Caco-2 (cell line): Measurements from ENCODE around the gene GPR87. TPM values are rescaled to one million over a fixed set of nuclear protein-coding genes. Genes with fewer than 3 reads are reported as not detected.
A peak's percentile ranks its signal among the peaks of the same experiment; 100 is the strongest.

ENCODE experiments used
- BruUV-seq: library from RNA; stranded (reverse); fragments of 400-500 nt; replicated peaks from 2 replicates; lab custom pipeline; 2021; lab: Mats Ljungman, UMichigan
- CTCF ChIA-PET: fragments of 300-600 bp; sonication (Branson Sonifier 250); formaldehyde crosslinking; loops from one replicate; lab custom pipeline; 2022; ENCODE audit warnings: antibody characterized with exemption; lab: Charles Lee
- POLR2A ChIA-PET: fragments of 300-600 bp; sonication (Branson Sonifier 250); formaldehyde crosslinking; loops from one replicate; lab custom pipeline; 2022; ENCODE audit warnings: antibody characterized with exemption; lab: Charles Lee
- DNase-seq, 2 experiments: peaks; one replicate each; pipeline versions ENCODE4 v3.0.0 to v3.0.0-alpha.2; 2020 to 2022
- H3K27me3 ChIP-seq: replicated peaks from 2 replicates; pipeline ENCODE4 v1.6.0; 2011; ENCODE audit warnings: low read length; ENCODE audit not compliant: control insufficient read depth, insufficient read depth
- H3K36me3 ChIP-seq: 2 replicates; pipeline ENCODE4 v1.5.1; 2011; ENCODE audit warnings: low read length; ENCODE audit not compliant: control insufficient read depth, insufficient read depth
- H3K4me1 ChIP-seq: fragments of 250-450 bp; sonication (Bioruptor Pico); 2 replicates; pipeline ENCODE4 v1.5.1; 2020; ENCODE audit warnings: mild to moderate bottlenecking
- H3K4me3 ChIP-seq: 2 replicates; pipeline ENCODE4 v1.5.1; 2011; ENCODE audit warnings: low read depth, mild to moderate bottlenecking, control low read depth, low read length
- H3K9me3 ChIP-seq: fragments of 250-450 bp; sonication (Bioruptor Pico); 2 replicates; pipeline ENCODE4 v1.5.1; 2020; ENCODE audit warnings: mild to moderate bottlenecking, moderate library complexity
- H3K27ac Mint-ChIP-seq: one replicate; pipeline ENCODE4 v1.8.0; 2022; ENCODE audit warnings: mixed read lengths; ENCODE audit not compliant: unreplicated experiment
- H3K27me3 Mint-ChIP-seq: one replicate; pipeline ENCODE4 v1.8.0; 2022; ENCODE audit warnings: mixed read lengths; ENCODE audit not compliant: insufficient read depth, unreplicated experiment
- H3K36me3 Mint-ChIP-seq: one replicate; pipeline ENCODE4 v1.8.0; 2022; ENCODE audit warnings: mild to moderate bottlenecking, mixed read lengths; ENCODE audit not compliant: insufficient read depth, unreplicated experiment
- H3K4me1 Mint-ChIP-seq: one replicate; pipeline ENCODE4 v1.8.0; 2022; ENCODE audit warnings: low read depth, mixed read lengths; ENCODE audit not compliant: unreplicated experiment
- H3K4me3 Mint-ChIP-seq: one replicate; pipeline ENCODE4 v1.8.0; 2022; ENCODE audit warnings: mild to moderate bottlenecking, moderate library complexity, mixed read lengths; ENCODE audit not compliant: unreplicated experiment
- H3K9me3 Mint-ChIP-seq: one replicate; pipeline ENCODE4 v1.8.0; 2022; ENCODE audit warnings: mixed read lengths; ENCODE audit not compliant: unreplicated experiment
- CTCF ChIP-seq, 2 experiments: fragments of 200-600 bp in 1 of 2; IDR thresholded peaks; 1 replicate in 1 of 2; 2 replicates in 1 of 2; pipeline versions ENCODE4 v1.5.1 to v1.8.0; 2011 to 2022; ENCODE audit warnings: antibody characterized with exemption in 1 of 2, control low read depth in 1 of 2, inconsistent platforms in 1 of 2, low read depth in 1 of 2, low read length in 1 of 2, mild to moderate bottlenecking in 1 of 2, moderate library complexity in 1 of 2; ENCODE audit not compliant: insufficient read depth in 1 of 2, severe bottlenecking in 1 of 2, unreplicated experiment in 1 of 2
- intact Hi-C: fragments of 100-400 bp; cut with micrococcal nuclease; formaldehyde crosslinking; loops from one replicate; pipeline ENCODE4 v1.10.0; 2022; ENCODE audit not compliant: unreplicated experiment
- total RNA-seq: library from RNA; stranded (reverse); gene quantifications from 2 replicates; pipeline ENCODE4 v1.2.3, GENCODE V29; 2022

GPR87 gene
- total RNA-seq, 1 experiment from 2014 or later: 0.18 TPM

GRCh38 chr3:151303751-151304150, 12.9 kb downstream of the GPR87 start:
- CTCF ChIA-PET: no interaction called here
- H3K4me1 Mint-ChIP-seq: peaks cover 31% of the 10 kb centered on the region

GRCh38 chr3:151301787-151302186, 14.8 kb downstream of the GPR87 start:
- Mint-ChIP-seq H3K27me3 (no peaks in the 10 kb centered on the region), H3K36me3 (peaks cover 10% of the 10 kb centered on the region), H3K4me3 (no peak overlapping the region), H3K27ac (no peak overlapping the region), H3K9me3 (no peaks in the 10 kb centered on the region), H3K4me1 (peaks cover 31% of the 10 kb centered on the region)
- CTCF ChIA-PET: no interaction called here
- no TSS peak for BruUV-seq
- no peak for TF ChIP-seq CTCF (IDR thresholded peaks at IDR 0.05; ENCODE audit: insufficient read depth in 1 of 2, low read depth in 1 of 2, low read length in 1 of 2, severe bottlenecking in 1 of 2, unreplicated experiment in 1 of 2)
- Histone ChIP-seq H3K4me1 (peaks cover 13% of the 10 kb centered on the region), H3K36me3 (no peaks in the 10 kb centered on the region), H3K9me3 (no peaks in the 10 kb centered on the region), H3K27me3 (no peaks in the 10 kb centered on the region), H3K4me3 (no peak overlapping the region)
- intact Hi-C loops: no loop called here
- DNase-seq: no peak
- POLR2A ChIA-PET: no interaction called here

More at GRCh38 chr3:151303751-151304150, 12.9 kb downstream of the GPR87 start:
- DNase-seq: no peak
- H3K4me3 ChIP-seq: no peak overlapping the region
- peak overlapping the region; percentile 82 for H3K27ac Mint-ChIP-seq
- intact Hi-C loops: no loop called here
- H3K4me1 ChIP-seq: peaks cover 13% of the 10 kb centered on the region
- peaks cover 11% of the 10 kb centered on the region for H3K36me3 Mint-ChIP-seq
- TF ChIP-seq CTCF (IDR thresholded peaks at IDR 0.05; ENCODE audit: insufficient read depth in 1 of 2, low read depth in 1 of 2, low read length in 1 of 2, severe bottlenecking in 1 of 2, unreplicated experiment in 1 of 2): no peak
- H3K27me3 ChIP-seq: no peaks in the 10 kb centered on the region
- H3K9me3 ChIP-seq: no peaks in the 10 kb centered on the region
- no peaks in the 10 kb centered on the region for H3K36me3 ChIP-seq
- POLR2A ChIA-PET: no interaction called here
- no TSS peak for BruUV-seq
- H3K27me3 Mint-ChIP-seq: no peaks in the 10 kb centered on the region
- no peak overlapping the region for H3K4me3 Mint-ChIP-seq
- no peaks in the 10 kb centered on the region for H3K9me3 Mint-ChIP-seq

GRCh38 chr3:151300539-151300938, 16.1 kb downstream of the GPR87 start:
- DNase-seq: no peak
- TF ChIP-seq CTCF (IDR thresholded peaks at IDR 0.05; ENCODE audit: insufficient read depth in 1 of 2, low read depth in 1 of 2, low read length in 1 of 2, severe bottlenecking in 1 of 2, unreplicated experiment in 1 of 2): no peak
- CTCF ChIA-PET: no interaction called here
- no peak overlapping the region for H3K4me3 ChIP-seq
- Mint-ChIP-seq H3K27me3 (no peaks in the 10 kb centered on the region), H3K4me3 (no peak overlapping the region), H3K27ac (no peak overlapping the region), H3K36me3 (peaks cover 6% of the 10 kb centered on the region), H3K4me1 (peaks cover 26% of the 10 kb centered on the region), H3K9me3 (no peaks in the 10 kb centered on the region)
- intact Hi-C loops: no loop called here
- peaks cover 9% of the 10 kb centered on the region for H3K4me1 ChIP-seq
- no peaks in the 10 kb centered on the region for H3K27me3 ChIP-seq
- H3K9me3 ChIP-seq: no peaks in the 10 kb centered on the region
- POLR2A ChIA-PET: no interaction called here
- H3K36me3 ChIP-seq: no peaks in the 10 kb centered on the region
- BruUV-seq: no TSS peak
